ENCODE results near the gene PRDX5.
"Not testable (repeated sequence)": the region's sequence is repeated elsewhere in the genome, so short reads cannot be mapped to it uniquely, and the experiment has no call there.

Gene PRDX5

GRCh38 chr11:64312947-64313346 lies 5.0 kb upstream of the PRDX5 start:
- H3K9ac ChIP-seq (ENCODE audit: insufficient read length) = no peak overlapping the region
- TF ChIP-seq FOXP2 (optimal IDR thresholded peaks at IDR 0.05; ENCODE audit: control extremely low read depth, extremely low read length, insufficient read depth) (no peak), POLR2AphosphoS5 (IDR thresholded peaks at IDR 0.05; ENCODE audit: borderline replicate concordance, low read depth, low read length) (no peak; the same call in 1 of the 2 replicates), EZH2 (IDR thresholded peaks at IDR 0.05) (no peak)
- DNase-seq (ENCODE audit: low read depth, low spot score) = no peak
- H3K4me3 ChIP-seq = no peak overlapping the region
- no peak overlapping the region for H3K27ac ChIP-seq
- H3K36me3 ChIP-seq (ENCODE audit: insufficient read depth, low read length) = peaks cover 5% of the 10 kb centered on the region; the same call in 1 of the 2 replicates
- no peaks in the 10 kb centered on the region for H3K9me3 ChIP-seq (ENCODE audit: low read depth, low read length)

- Histone ChIP-seq H3K36me3 (ENCODE audit: insufficient read depth, low read length) (peaks cover 5% of the 10 kb centered on the region; the same call in 1 of the 2 replicates), H3K27ac (no peak overlapping the region), H3K9me3 (ENCODE audit: low read depth, low read length) (no peaks in the 10 kb centered on the region), H3K9ac (ENCODE audit: insufficient read length) (no peak overlapping the region), H3K4me3 (no peak overlapping the region)
- TF ChIP-seq POLR2AphosphoS5 (IDR thresholded peaks at IDR 0.05; ENCODE audit: borderline replicate concordance, low read depth, low read length) (no peak), EZH2 (IDR thresholded peaks at IDR 0.05) (no peak), FOXP2 (optimal IDR thresholded peaks at IDR 0.05; ENCODE audit: control extremely low read depth, extremely low read length, insufficient read depth) (no peak)
- DNase-seq (ENCODE audit: low read depth, low spot score) = no peak
These were observed 4.3 kb upstream of the PRDX5 start for GRCh38 chr11:64313491-64314145.

- no peak for TF ChIP-seq FOXP2 (optimal IDR thresholded peaks at IDR 0.05; ENCODE audit: control extremely low read depth, extremely low read length, insufficient read depth)
- no peak for TF ChIP-seq EZH2 (IDR thresholded peaks at IDR 0.05)
- no peak for TF ChIP-seq POLR2AphosphoS5 (IDR thresholded peaks at IDR 0.05; ENCODE audit: borderline replicate concordance, low read depth, low read length)
- Histone ChIP-seq H3K36me3 (ENCODE audit: insufficient read depth, low read length) (peaks cover 5% of the 10 kb centered on the region; the same call in 1 of the 2 replicates), H3K4me3 (no peak overlapping the region), H3K27ac (no peak overlapping the region), H3K9me3 (ENCODE audit: low read depth, low read length) (no peaks in the 10 kb centered on the region), H3K9ac (ENCODE audit: insufficient read length) (no peak overlapping the region)
- DNase-seq (ENCODE audit: low read depth, low spot score) = no peak
These were observed 3.6 kb upstream of the PRDX5 start for GRCh38 chr11:64314146-64314804.

GRCh38 chr11:64314805-64315561 lies 2.9 kb upstream of the PRDX5 start:
- DNase-seq (ENCODE audit: low read depth, low spot score) = no peak
- no peak overlapping the region for H3K4me3 ChIP-seq
- no peak overlapping the region for H3K9ac ChIP-seq (ENCODE audit: insufficient read length)
- H3K36me3 ChIP-seq (ENCODE audit: insufficient read depth, low read length) = peaks cover 5% of the 10 kb centered on the region; the same call in 1 of the 2 replicates
- H3K27ac ChIP-seq = no peak overlapping the region
- H3K9me3 ChIP-seq (ENCODE audit: low read depth, low read length) = no peaks in the 10 kb centered on the region
- no peak for TF ChIP-seq FOXP2 (optimal IDR thresholded peaks at IDR 0.05; ENCODE audit: control extremely low read depth, extremely low read length, insufficient read depth)
- no peak for TF ChIP-seq POLR2AphosphoS5 (IDR thresholded peaks at IDR 0.05; ENCODE audit: borderline replicate concordance, low read depth, low read length)
- no peak for TF ChIP-seq EZH2 (IDR thresholded peaks at IDR 0.05)

DNA sequence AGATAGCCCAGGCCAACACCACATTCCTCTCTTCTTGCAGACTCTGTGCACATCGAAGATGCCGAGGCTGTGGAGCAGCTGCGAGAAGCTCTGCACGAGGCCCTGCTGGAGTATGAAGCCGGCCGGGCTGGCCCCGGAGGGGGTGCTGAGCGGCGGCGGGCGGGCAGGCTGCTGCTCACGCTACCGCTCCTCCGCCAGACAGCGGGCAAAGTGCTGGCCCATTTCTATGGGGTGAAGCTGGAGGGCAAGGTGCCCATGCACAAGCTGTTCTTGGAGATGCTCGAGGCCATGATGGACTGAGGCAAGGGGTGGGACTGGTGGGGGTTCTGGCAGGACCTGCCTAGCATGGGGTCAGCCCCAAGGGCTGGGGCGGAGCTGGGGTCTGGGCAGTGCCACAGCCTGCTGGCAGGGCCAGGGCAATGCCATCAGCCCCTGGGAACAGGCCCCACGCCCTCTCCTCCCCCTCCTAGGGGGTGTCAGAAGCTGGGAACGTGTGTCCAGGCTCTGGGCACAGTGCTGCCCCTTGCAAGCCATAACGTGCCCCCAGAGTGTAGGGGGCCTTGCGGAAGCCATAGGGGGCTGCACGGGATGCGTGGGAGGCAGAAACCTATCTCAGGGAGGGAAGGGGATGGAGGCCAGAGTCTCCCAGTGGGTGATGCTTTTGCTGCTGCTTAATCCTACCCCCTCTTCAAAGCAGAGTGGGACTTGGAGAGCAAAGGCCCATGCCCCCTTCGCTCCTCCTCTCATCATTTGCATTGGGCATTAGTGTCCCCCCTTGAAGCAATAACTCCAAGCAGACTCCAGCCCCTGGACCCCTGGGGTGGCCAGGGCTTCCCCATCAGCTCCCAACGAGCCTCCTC lies 2.0 kb upstream of the PRDX5 start:
- H3K36me3 ChIP-seq (ENCODE audit: insufficient read depth, low read length); DNase-seq (ENCODE audit: low read depth, low spot score); H3K9me3 ChIP-seq (ENCODE audit: low read depth, low read length): not testable (repeated sequence)
- peak; percentile 10; the same call in 1 of the 2 replicates for TF ChIP-seq POLR2AphosphoS5 (IDR thresholded peaks at IDR 0.05; ENCODE audit: borderline replicate concordance, low read depth, low read length)
- Histone ChIP-seq H3K27ac (peak overlapping the region; percentile 100; the same call in 1 of the 2 replicates), H3K9ac (ENCODE audit: insufficient read length) (peak overlapping the region; percentile 97), H3K4me3 (peak overlapping the region; percentile 96)

DNA sequence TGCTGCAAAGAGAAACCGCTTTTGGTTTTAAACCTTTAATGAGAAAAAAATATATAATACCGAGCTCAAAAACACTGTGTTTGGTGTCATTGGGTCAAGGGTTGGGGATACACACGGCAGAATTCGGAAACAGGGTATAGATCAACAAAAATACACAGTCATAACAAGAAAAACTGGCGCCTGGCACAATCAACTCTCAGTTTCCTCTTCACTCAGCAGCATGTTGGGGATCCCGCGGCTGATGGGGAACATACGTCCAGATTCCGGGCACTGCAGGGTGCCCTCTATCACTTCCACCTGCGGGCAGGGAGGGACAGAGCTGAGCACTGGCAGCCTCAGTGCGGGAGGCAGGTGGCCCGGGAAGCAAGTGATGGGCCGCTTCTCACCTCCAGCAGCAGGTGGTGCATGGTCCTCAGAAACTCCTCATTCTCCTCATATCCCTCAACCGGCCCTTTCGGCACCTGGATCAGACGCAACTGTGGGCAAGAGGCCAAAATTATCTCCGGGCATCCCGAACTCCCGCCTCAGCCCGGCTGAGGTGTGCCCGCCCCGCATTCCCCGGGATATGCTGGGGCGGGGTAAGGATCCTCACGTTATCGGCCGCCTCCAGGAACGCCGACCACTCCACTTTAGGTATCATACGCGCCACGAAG lies 1.1 kb upstream of the PRDX5 start:
- DNase-seq (ENCODE audit: low read depth, low spot score) = no peak
- Histone ChIP-seq H3K36me3 (ENCODE audit: insufficient read depth, low read length) (peaks cover 5% of the 10 kb centered on the region; the same call in 1 of the 2 replicates), H3K9me3 (ENCODE audit: low read depth, low read length) (no peaks in the 10 kb centered on the region), H3K4me3 (peak overlapping the region; percentile 96), H3K9ac (ENCODE audit: insufficient read length) (peak overlapping the region; percentile 97), H3K27ac (peak overlapping the region; percentile 100)
- TF ChIP-seq FOXP2 (optimal IDR thresholded peaks at IDR 0.05; ENCODE audit: control extremely low read depth, extremely low read length, insufficient read depth) = no peak
- no peak for TF ChIP-seq EZH2 (IDR thresholded peaks at IDR 0.05)
- TF ChIP-seq POLR2AphosphoS5 (IDR thresholded peaks at IDR 0.05; ENCODE audit: borderline replicate concordance, low read depth, low read length) = no peak

DNA sequence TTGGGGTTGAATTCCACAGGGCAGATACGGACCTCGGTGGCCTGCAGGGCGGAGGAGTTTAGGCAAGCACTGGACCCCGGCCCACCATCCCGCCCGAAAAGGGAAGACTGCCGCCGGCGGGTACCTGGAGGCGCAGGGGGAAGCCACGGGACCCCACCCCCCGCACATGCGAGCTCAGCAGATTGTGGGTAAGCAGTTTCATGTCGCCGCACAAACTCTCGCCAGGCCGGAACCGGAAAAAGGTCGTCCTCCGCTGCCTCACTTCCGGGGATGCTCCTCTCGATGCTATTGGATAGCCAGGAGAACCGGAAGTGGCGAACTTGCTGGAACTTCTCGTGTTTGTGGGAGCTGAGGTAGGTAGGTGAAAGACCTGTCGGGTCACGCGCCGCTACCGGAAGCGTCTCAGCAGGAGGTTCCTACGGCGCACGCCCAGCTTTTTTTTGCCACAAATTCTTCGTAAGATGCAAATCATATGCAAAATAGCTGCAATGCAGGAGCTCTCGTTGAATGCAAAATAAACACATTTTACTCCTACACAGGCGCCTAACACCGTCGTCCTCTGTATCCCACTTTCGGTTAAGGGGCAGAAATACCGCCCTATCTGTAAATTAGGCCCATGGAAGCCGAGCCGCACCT lies 478 bp upstream of the PRDX5 start, which contains the start of gene TRMT112:
TRMT112 (minus strand) TSS at position 235 of the 636 bp plus-strand sequence; CDS start at position 202, 33 bp downstream.
- TF ChIP-seq POLR2AphosphoS5 (IDR thresholded peaks at IDR 0.05; ENCODE audit: borderline replicate concordance, low read depth, low read length) = peak; percentile 92
- no peak for TF ChIP-seq EZH2 (IDR thresholded peaks at IDR 0.05)
- H3K4me3 ChIP-seq = peak within 1 kb of the TSS; percentile 96
- peak; percentile 92 for DNase-seq (ENCODE audit: low read depth, low spot score)
- H3K9me3 ChIP-seq (ENCODE audit: low read depth, low read length) = no peaks in the 10 kb centered on the region
- peak within 1 kb of the TSS; percentile 100 for H3K27ac ChIP-seq
- H3K9ac ChIP-seq (ENCODE audit: insufficient read length) = peak within 1 kb of the TSS; percentile 97
- H3K36me3 ChIP-seq (ENCODE audit: insufficient read depth, low read length) = peaks cover 5% of the 10 kb centered on the region; the same call in 1 of the 2 replicates

Data from SK-N-MC (cell line).